OCI-LY7 (cell line): Measurements from ENCODE around the gene ARF6. TPM values are rescaled to one million over a fixed set of nuclear protein-coding genes. Genes with fewer than 3 reads are reported as not detected.

Experiments
- BruUV-seq: library from RNA; stranded (reverse); fragments of 400-500 nt; replicated peaks from 2 replicates; lab custom pipeline; 2021; lab: Mats Ljungman, UMichigan
- CTCF ChIA-PET: fragments of 300-600 bp; sonication (Branson Sonifier 250); formaldehyde crosslinking; loops from one replicate; lab custom pipeline; 2022; ENCODE audit warnings: antibody characterized with exemption; ENCODE audit not compliant: unreplicated experiment; lab: Charles Lee
- POLR2A ChIA-PET: fragments of 300-600 bp; sonication (Branson Sonifier 250); formaldehyde crosslinking; loops from one replicate; lab custom pipeline; 2022; ENCODE audit warnings: antibody characterized with exemption; lab: Charles Lee
- DNase-seq: peaks from one replicate; pipeline ENCODE4 v3.0.0-alpha.2; 2015; ENCODE audit warnings: low spot score
- H2AFZ ChIP-seq: fragments of 200-600 bp; sonication (generic), shearing (Covaris generic); 2 replicates; pipeline ENCODE4 v1.6.1; 2014; ENCODE audit warnings: mild to moderate bottlenecking, antibody characterized with exemption, low read length, moderate library complexity
- H3K27ac ChIP-seq: fragments of 200-600 bp; sonication (generic); 2 replicates; pipeline ENCODE4 v1.5.1; 2014; ENCODE audit warnings: mixed run types, low read depth, mild to moderate bottlenecking, moderate library complexity, low read length, inconsistent platforms; ENCODE audit not compliant: poor library complexity, severe bottlenecking
- H3K36me3 ChIP-seq: fragments of 200-600 bp; sonication (generic); 2 replicates; pipeline ENCODE4 v1.6.1; 2014; ENCODE audit warnings: mild to moderate bottlenecking, antibody characterized with exemption, low read length, moderate library complexity, mixed read lengths; ENCODE audit not compliant: insufficient read depth
- H3K4me1 ChIP-seq: fragments of 200-600 bp; sonication (generic); 2 replicates; pipeline ENCODE4 v1.5.1; 2014; ENCODE audit warnings: mild to moderate bottlenecking, low read length; ENCODE audit not compliant: insufficient read depth, poor library complexity, severe bottlenecking
- H3K4me2 ChIP-seq: fragments of 200-600 bp; sonication (generic); 2 replicates; pipeline ENCODE4 v1.6.1; 2014; ENCODE audit warnings: mild to moderate bottlenecking, low read length
- H3K4me3 ChIP-seq: fragments of 200-600 bp; sonication (generic); 2 replicates; pipeline ENCODE4 v1.5.1; 2014; ENCODE audit warnings: mild to moderate bottlenecking, low read depth, low read length; ENCODE audit not compliant: poor library complexity, severe bottlenecking
- H3K79me2 ChIP-seq: fragments of 200-600 bp; sonication (generic); 2 replicates; pipeline ENCODE4 v1.6.1; 2016; ENCODE audit warnings: low read depth, mild to moderate bottlenecking, low read length, moderate library complexity, mixed read lengths; ENCODE audit not compliant: insufficient read depth
- H3K9me2 ChIP-seq: fragments of 200-600 bp; sonication (generic); 2 replicates; pipeline ENCODE4 v1.6.1; 2016; ENCODE audit warnings: mild to moderate bottlenecking, low read length, mixed read lengths; ENCODE audit not compliant: insufficient read depth
- H3K9me3 ChIP-seq: fragments of 200-600 bp; sonication (generic); 2 replicates; pipeline ENCODE4 v1.6.1; 2014; ENCODE audit warnings: mild to moderate bottlenecking, mixed run types, low read length, mixed read lengths
- H4K20me1 ChIP-seq: fragments of 200-600 bp; sonication (generic); 2 replicates; pipeline ENCODE4 v1.6.1; 2014; ENCODE audit warnings: mild to moderate bottlenecking, antibody characterized with exemption, low read length, moderate library complexity, mixed read lengths; ENCODE audit not compliant: insufficient read depth
- EZH2phosphoT487 ChIP-seq: fragments of 200-600 bp; sonication (generic); IDR thresholded peaks from 2 replicates; pipeline ENCODE4 v1.6.1; 2018; ENCODE audit warnings: low read depth, borderline replicate concordance, mild to moderate bottlenecking, mixed run types, antibody characterized with exemption, low read length, moderate library complexity, mixed read lengths
- intact Hi-C: fragments of 100-400 bp; cut with micrococcal nuclease; formaldehyde crosslinking; loops from one replicate; pipeline ENCODE4 v1.10.0; 2022; ENCODE audit not compliant: unreplicated experiment
- total RNA-seq, 2 experiments: library from RNA; depleted of rRNA in 1 of 2; stranded (reverse); fragments of >200 nt in 1 of 2; shearing (Covaris generic) in 1 of 2; gene quantifications; 2 replicates each; pipeline ENCODE4 v1.2.3, GENCODE V29; 2014 to 2022
- TF ChIP-seq, protein P1 (sequence below): fragments of 200-600 bp; sonication (generic); conservative IDR thresholded peaks from 2 replicates; pipeline ENCODE4 v1.5.1; 2014; ENCODE audit warnings: mild to moderate bottlenecking, antibody characterized with exemption, low read length, moderate library complexity, mixed read lengths

The ARF6 gene
- total RNA-seq, 2 experiments from 2014 or later = 47.6 to 69.1 TPM

DNA sequence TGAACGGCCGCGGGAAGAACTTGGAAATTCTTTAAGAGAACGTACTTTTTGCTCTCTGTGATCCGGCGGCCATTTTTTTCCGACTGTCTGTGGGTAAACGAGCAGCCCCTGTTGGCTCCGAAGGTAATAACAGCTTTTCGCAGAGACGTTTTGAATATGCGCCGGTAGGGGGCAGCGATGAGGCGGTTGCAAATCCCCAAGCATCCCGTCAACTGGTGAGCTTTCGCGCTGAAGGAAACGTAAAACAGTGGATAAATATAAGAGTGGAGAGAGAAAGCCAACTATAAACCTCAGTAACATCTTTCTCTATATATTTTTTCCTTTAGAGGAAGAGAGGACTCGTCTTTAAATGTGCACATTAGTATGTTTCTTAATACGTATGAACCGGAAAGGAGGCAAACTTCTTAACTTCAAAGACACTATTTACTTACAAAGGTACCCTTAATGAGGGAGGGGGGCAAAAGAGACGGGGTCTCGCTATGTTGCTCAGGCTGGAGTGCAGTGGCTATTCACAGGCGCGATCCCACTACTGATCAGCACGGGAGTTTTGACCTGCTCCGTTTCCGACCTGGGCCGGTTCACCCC lies 30.7 kb upstream of the ARF6 start:
- DNase-seq = peak; percentile 89
- TF ChIP-seq, protein P1, sequence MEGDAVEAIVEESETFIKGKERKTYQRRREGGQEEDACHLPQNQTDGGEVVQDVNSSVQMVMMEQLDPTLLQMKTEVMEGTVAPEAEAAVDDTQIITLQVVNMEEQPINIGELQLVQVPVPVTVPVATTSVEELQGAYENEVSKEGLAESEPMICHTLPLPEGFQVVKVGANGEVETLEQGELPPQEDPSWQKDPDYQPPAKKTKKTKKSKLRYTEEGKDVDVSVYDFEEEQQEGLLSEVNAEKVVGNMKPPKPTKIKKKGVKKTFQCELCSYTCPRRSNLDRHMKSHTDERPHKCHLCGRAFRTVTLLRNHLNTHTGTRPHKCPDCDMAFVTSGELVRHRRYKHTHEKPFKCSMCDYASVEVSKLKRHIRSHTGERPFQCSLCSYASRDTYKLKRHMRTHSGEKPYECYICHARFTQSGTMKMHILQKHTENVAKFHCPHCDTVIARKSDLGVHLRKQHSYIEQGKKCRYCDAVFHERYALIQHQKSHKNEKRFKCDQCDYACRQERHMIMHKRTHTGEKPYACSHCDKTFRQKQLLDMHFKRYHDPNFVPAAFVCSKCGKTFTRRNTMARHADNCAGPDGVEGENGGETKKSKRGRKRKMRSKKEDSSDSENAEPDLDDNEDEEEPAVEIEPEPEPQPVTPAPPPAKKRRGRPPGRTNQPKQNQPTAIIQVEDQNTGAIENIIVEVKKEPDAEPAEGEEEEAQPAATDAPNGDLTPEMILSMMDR = peak; percentile 100
- no peak for TF ChIP-seq EZH2phosphoT487
- peak overlapping the region; percentile 75 for H3K4me3 ChIP-seq
- H3K9me3 ChIP-seq = no peaks in the 10 kb centered on the region
- ChIA-PET POLR2A (interaction anchor here (0.5 to 7.6 kb wide), 29 partner anchors 9 to 627 kb away, joined by 3 to 71 read pairs (median 5); partner anchors contain the start of genes ARF6, KLHDC2, MGAT2 and NEMF), CTCF (interaction anchor here (0.7 to 3.2 kb wide), 9 partner anchors 8 to 254 kb away, joined by 3 to 20 read pairs (median 3); partner anchors contain the start of genes NEMF and VCPKMT)
- peak overlapping the region; percentile 82 for H3K4me2 ChIP-seq
- no TSS peak for BruUV-seq
- H3K27ac ChIP-seq = peak overlapping the region; percentile 83
- no peaks in the 10 kb centered on the region for H3K36me3 ChIP-seq
- H3K4me1 ChIP-seq = peaks cover 52% of the 10 kb centered on the region
- H3K79me2 ChIP-seq = peaks cover 8% of the 10 kb centered on the region; the same call in 1 of the 2 replicates
- intact Hi-C loops = loop anchor here (1.0 to 10.0 kb wide), 7 partner anchors 30 to 453 kb away; partner anchors contain the start of genes DMAC2L, L2HGDH and SOS2
- peak overlapping the region; percentile 99 for H2AFZ ChIP-seq
- H3K9me2 ChIP-seq = no peaks in the 10 kb centered on the region
- H4K20me1 ChIP-seq = no peaks in the 10 kb centered on the region

DNA sequence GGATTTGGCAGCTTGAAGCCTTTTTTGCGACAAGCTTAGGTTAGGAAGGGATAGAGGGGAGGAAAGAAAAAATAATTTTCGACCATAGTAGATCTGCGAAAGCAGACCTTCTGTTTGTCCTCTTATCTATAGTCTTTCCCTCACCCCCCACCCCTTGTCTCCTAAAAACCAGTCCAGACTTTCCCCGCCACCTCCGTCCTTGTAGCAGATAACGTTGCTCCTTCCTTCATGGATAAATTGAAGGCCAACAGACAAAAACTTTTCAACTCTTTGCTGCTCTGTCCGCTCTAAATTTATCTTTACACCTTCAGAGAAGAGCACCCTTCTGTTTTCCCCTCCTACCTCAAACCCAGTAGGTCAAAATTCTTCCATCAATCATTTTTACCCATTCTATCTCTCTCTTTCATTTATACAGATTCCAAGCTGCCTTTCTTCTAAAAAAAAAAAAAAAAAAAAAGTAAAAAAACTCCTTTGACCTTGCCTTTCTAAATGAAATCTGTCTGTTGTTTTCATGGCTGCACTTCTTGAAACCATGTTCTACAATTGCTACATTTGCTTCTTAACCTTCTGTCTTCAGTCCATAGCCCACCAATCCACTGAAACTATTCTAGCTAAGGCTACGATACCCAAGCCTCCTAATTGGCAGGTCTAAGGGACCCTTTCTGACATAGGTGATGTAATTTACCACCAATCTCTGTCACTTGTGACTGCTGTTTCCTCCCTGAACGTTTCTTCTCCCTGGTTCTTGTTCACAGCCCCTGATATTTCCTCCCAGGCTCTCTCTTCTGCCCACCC lies 29.2 kb upstream of the ARF6 start:
- peaks cover 8% of the 10 kb centered on the region; the same call in 1 of the 2 replicates for H3K79me2 ChIP-seq
- peak overlapping the region; percentile 96 for H3K4me2 ChIP-seq
- ChIA-PET POLR2A (interaction anchor here (0.5 to 7.6 kb wide), 26 partner anchors 11 to 996 kb away, joined by 3 to 71 read pairs (median 5); partner anchors contain the start of genes ARF6, MGAT2, NEMF and RPL36AL), CTCF (interaction anchor here (0.5 to 1.1 kb wide), 4 partner anchors 13 to 138 kb away, joined by 3 to 4 read pairs (median 4); no protein-coding TSS in a partner anchor)
- BruUV-seq = no TSS peak
- no peaks in the 10 kb centered on the region for H3K9me3 ChIP-seq
- peak overlapping the region; percentile 83 for H3K27ac ChIP-seq
- peaks cover 47% of the 10 kb centered on the region for H3K4me1 ChIP-seq
- no peaks in the 10 kb centered on the region for H4K20me1 ChIP-seq
- TF ChIP-seq EZH2phosphoT487 = no peak
- TF ChIP-seq, protein P1 = no peak
- H3K4me3 ChIP-seq = peak overlapping the region; percentile 75
- H3K36me3 ChIP-seq = no peaks in the 10 kb centered on the region
- no peaks in the 10 kb centered on the region for H3K9me2 ChIP-seq
- intact Hi-C loops = loop anchor here (2.0 to 10.0 kb wide), 6 partner anchors 67 to 451 kb away; partner anchors contain the start of genes DMAC2L, L2HGDH and SOS2
- peak overlapping the region; percentile 25; the same call in 1 of the 2 replicates for H2AFZ ChIP-seq
- peak; percentile 74 for DNase-seq
